GM18907 (cell line): ENCODE results near the gene FCN1.

Experiments
- ATAC-seq: cut with Tn5 transposase; IDR thresholded peaks from one replicate; pipeline ENCODE4 v1.9.1; 2021; ENCODE audit warnings: mild to moderate bottlenecking, moderate library complexity; ENCODE audit not compliant: unreplicated experiment

The FCN1 gene

GRCh38 chr9:134915046-134915985 lies 2.4 kb downstream of the FCN1 start:
- ATAC-seq, result no peak

DNA sequence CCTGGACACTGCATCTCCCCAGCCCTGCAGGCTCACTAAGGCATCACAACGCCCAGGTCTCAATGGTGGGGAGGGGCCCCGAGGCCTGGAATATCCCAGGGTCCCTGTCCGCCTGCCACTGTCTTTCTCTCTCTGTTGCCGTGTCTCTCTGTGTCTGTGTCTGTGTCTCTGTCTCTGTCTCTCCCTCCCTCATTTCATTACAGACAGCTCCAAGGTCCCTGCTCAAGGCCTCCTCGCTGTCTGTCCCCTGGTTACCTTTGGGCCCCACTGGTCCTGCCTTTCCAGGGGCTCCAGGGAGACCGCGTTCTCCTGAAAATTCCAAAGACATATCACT lies 3.2 kb downstream of the FCN1 start:
- ATAC-seq, result no peak

DNA sequence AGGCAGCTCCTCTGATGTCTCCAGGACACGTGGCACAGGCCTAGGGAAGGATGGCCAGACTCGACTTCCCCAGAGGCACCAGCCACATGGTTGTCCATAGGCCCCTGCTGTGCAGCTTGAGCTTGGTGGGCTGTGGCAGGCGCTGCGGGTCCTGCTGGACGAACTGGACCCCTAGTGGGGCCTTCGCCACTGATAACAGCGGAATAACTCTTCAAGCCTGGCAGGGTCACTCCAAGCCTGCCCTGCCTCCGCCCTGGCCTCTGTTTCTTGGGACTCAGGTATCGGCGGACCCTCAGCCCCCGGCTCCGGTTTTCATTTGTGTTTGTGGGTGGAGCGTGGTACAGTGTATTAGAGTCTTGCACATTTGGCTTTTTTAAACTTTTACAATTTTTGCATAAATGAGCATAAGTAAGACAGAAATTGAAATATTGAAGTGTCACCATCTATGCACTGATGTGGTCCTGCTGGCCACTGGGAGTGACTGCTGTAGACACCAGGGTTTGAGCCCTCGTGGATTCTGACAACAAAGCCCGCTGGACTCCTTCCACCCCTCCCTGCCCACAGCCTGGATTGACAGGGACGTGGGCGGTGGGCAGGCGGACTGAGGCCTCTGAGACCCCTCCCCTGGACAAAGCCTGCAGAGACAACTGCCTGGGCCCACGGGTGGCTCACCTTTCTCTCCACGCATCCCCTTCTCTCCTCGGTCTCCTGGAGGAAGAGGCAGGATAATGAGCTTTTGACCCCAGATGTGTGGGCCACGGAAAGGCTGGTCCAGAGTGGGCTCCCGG lies 3.8 kb downstream of the FCN1 start:
- no peak for ATAC-seq

DNA sequence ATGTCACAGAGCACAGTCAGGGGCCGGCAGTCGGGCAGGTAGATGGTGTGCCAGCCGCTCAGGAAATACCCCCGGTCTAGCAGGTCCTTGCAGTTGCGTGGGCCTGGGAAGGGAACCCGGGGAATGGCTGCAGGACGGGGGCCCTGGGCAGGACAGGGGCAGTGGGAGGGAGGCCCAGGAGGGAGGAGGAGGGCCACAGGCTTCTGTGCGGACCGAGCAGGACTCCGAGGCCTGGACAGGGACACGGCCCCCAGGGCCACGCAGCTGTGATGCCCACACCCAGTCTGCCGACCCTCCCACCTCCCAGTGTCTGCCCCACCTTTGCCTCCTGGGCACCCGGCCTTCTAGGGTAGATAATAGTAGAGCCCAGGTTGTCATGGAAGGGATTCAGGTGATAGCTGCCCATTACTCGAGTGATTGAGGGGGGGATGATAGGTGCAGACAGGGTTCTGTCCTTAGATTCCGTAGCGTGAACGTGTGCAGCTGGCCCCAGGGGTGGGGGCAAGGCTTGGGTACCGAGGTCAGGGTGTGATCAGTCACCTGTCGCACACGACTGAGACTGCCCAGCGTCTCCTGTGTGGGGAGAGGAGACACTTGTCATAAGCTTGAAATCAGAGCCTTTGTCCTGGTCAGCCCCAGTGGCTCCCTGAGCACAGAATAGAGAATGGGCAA lies 4.5 kb downstream of the FCN1 start:
- ATAC-seq, result no peak

GRCh38 chr9:134912126-134912840 lies 5.4 kb downstream of the FCN1 start:
- ATAC-seq, result no peak

- no peak for ATAC-seq
Observed at GRCh38 chr9:134909511-134910481, 7.9 kb downstream of the FCN1 start.

GRCh38 chr9:134908524-134909309 lies 9.0 kb downstream of the FCN1 start:
- ATAC-seq, result no peak

DNA sequence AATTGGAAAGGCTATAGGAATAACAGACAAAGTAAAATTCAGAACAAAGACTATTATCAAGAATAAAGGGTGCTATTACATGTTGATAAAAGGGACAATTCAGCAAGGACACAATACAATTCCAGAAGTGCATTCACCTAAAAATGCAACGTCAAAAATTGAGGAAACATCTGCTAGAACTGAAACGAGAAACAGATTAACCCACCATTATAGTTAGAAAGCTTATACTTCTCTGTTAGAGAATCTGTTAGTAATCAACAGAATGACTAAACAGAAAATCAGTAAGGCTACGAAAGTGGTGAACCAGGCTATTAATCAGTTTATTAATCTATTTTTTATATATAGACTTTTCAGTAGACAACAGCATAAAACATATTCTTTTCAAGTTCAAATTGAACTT lies 14.8 kb downstream of the FCN1 start:
- no peak for ATAC-seq

- ATAC-seq, result no peak
Observed at GRCh38 chr9:134899818-134900217, 17.9 kb downstream of the FCN1 start.

DNA sequence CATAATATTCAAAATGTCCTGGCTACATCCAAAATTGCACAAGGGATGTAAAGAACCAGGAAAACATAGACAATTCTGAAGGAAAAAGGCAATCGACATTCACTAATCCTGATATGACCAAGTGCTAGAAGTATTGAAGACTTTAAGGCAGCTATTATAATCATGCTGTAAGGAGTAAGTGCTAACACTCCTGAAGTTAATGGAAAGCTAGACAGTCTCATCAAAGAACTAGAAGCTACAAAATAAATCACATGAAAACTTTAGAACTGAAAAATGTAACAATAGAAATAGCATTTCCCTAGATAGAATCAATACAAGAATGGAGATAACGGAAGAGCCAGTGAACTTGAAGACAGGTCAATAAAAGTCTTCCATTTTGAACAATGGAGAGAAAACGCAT lies 18.5 kb downstream of the FCN1 start:
- no peak for ATAC-seq

DNA sequence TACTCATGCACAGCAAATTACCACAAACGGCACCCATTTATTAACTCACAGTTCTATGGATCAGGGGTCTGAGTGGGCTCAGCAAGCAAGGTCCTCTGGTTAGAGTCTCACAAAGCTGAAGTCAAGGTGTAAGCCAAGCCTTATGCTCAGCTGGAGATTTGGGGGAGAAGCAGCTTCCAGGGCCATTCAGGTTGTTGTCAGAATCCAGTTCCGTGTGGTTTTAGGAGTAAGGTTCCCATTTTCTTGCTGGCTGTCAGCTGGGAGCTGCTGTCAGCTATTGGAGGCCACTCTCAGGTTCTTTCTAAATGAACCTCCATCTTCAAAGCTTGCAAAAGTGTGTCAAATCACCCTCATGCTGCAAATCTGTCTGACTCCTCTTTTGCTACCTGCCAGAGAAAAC lies 19.4 kb downstream of the FCN1 start:
- ATAC-seq, result no peak

- ATAC-seq, result no peak
Observed at GRCh38 chr9:134897584-134898170, 20.0 kb downstream of the FCN1 start.

GRCh38 chr9:134896834-134897583 lies 20.7 kb downstream of the FCN1 start:
- ATAC-seq, result no peak

GRCh38 chr9:134895908-134896833 lies 21.5 kb downstream of the FCN1 start:
- no peak for ATAC-seq

- no peak for ATAC-seq
Observed at GRCh38 chr9:134895567-134895907, 22.2 kb downstream of the FCN1 start.

- no peak for ATAC-seq
Observed at GRCh38 chr9:134895097-134895496, 22.6 kb downstream of the FCN1 start.
